CD4-positive, alpha-beta memory T cell (primary cell): ENCODE results near the gene ACSL5. TPM values are rescaled to one million over a fixed set of nuclear protein-coding genes. Genes with fewer than 3 reads are reported as not detected.
A peak's percentile ranks its signal among the peaks of the same experiment; 100 is the strongest.
"Not testable (repeated sequence)": the region's sequence is repeated elsewhere in the genome, so short reads cannot be mapped to it uniquely, and the experiment has no call there.

Experiments used
- CTCF ChIA-PET: fragments of 350-600 bp; sonication (Branson Sonifier 250); formaldehyde crosslinking; loops from one replicate; lab custom pipeline; 2021; ENCODE audit warnings: inconsistent platforms; ENCODE audit not compliant: partially characterized antibody; lab: Charles Lee
- POLR2A ChIA-PET: fragments of 350-600 bp; sonication (Branson Sonifier 250); formaldehyde crosslinking; loops from one replicate; lab custom pipeline; 2021; ENCODE audit not compliant: partially characterized antibody; lab: Charles Lee
- DNase-seq, 5 donors: peaks; one replicate each; pipeline versions ENCODE4 v3.0.0 to v3.0.0-alpha.2; 2020 to 2022; ENCODE audit warnings: mixed read lengths in 1 of 5
- H3K27ac ChIP-seq: one replicate; pipeline ENCODE4 v1.7.0; 2013; ENCODE audit warnings: low read depth, low read length
- H3K27me3 ChIP-seq: 2 replicates; pipeline ENCODE4 v1.7.0; 2013; ENCODE audit warnings: mild to moderate bottlenecking, low read length, moderate library complexity; ENCODE audit not compliant: insufficient read depth
- H3K36me3 ChIP-seq: 2 replicates; pipeline ENCODE4 v1.7.0; 2013; ENCODE audit warnings: mild to moderate bottlenecking, low read length, moderate library complexity; ENCODE audit not compliant: insufficient read depth
- H3K4me1 ChIP-seq: 2 replicates; pipeline ENCODE4 v1.7.0; 2013; ENCODE audit warnings: mild to moderate bottlenecking, low read length, moderate library complexity; ENCODE audit not compliant: insufficient read depth
- H3K4me3 ChIP-seq, 2 donors: one replicate each; pipeline ENCODE4 v1.7.0; 2013; ENCODE audit warnings: low read length in 2 of 2, mild to moderate bottlenecking in 1 of 2
- H3K9me3 ChIP-seq, 2 donors: one replicate each; pipeline ENCODE4 v1.7.0; 2013; ENCODE audit warnings: low read length in 2 of 2, control low read depth in 1 of 2; ENCODE audit not compliant: control insufficient read depth in 1 of 2
- H3K27ac Mint-ChIP-seq, 7 donors: one replicate each; pipeline ENCODE4 v1.8.0; 2020 to 2021; ENCODE audit warnings: mixed read lengths in 7 of 7, mild to moderate bottlenecking in 6 of 7, inconsistent platforms in 3 of 7, moderate library complexity in 3 of 7
- H3K27me3 Mint-ChIP-seq, 2 donors: one replicate each; pipeline ENCODE4 v1.8.0; 2020 to 2021; ENCODE audit warnings: mixed read lengths in 2 of 2
- H3K36me3 Mint-ChIP-seq, 2 donors: one replicate each; pipeline ENCODE4 v1.8.0; 2020 to 2021; ENCODE audit warnings: mixed read lengths in 2 of 2, inconsistent platforms in 1 of 2, mild to moderate bottlenecking in 1 of 2
- H3K4me1 Mint-ChIP-seq, 4 donors: one replicate each; pipeline ENCODE4 v1.8.0; 2020 to 2021; ENCODE audit warnings: mixed read lengths in 4 of 4, mild to moderate bottlenecking in 1 of 4
- H3K4me3 Mint-ChIP-seq, 8 donors: one replicate each; pipeline ENCODE4 v1.8.0; 2020 to 2021; ENCODE audit warnings: mixed read lengths in 8 of 8, mild to moderate bottlenecking in 7 of 8, moderate library complexity in 6 of 8, inconsistent platforms in 3 of 8
- H3K9me3 Mint-ChIP-seq, 8 donors: one replicate each; pipeline ENCODE4 v1.8.0; 2020 to 2021; ENCODE audit warnings: mixed read lengths in 8 of 8, mild to moderate bottlenecking in 5 of 8, inconsistent platforms in 3 of 8, moderate library complexity in 1 of 8
- intact Hi-C: fragments of 100-400 bp; cut with micrococcal nuclease; formaldehyde crosslinking; loops from one replicate; pipeline ENCODE4 v1.15.1; 2023
- polyA plus RNA-seq, 2 donors: library from polyadenylated mRNA; unstranded; fragments of 300-500 nt; fragmentation: Illumina TruSeq; gene quantifications; one replicate each; pipeline ENCODE4 v1.2.3, GENCODE V29; 2021
- total RNA-seq, 2 experiments: library from RNA; stranded (reverse); gene quantifications; one replicate each; pipeline ENCODE4 v1.2.3, GENCODE V29; 2021

ACSL5 gene
- total and polyA plus RNA-seq, 4 experiments from 2014 or later, result 51.8 to 83.8 (median 58.0) TPM

GRCh38 chr10:112454910-112455779, 81.2 kb downstream of the ACSL5 start:
- H3K9me3 ChIP-seq, result no peaks in the 10 kb centered on the region
- H3K4me1 Mint-ChIP-seq, result peaks cover 15 to 29% (median 23%) of the 10 kb centered on the region in 4 donors
- POLR2A ChIA-PET, result interaction anchor here (0.6 kb wide), 1 partner anchor 450 kb away, joined by 3 read pairs; no protein-coding TSS in a partner anchor
- H3K9me3 Mint-ChIP-seq, result no peaks in the 10 kb centered on the region
- peaks cover 2 to 11% of the 10 kb centered on the region in 2 donors for H3K36me3 Mint-ChIP-seq
- no peaks in the 10 kb centered on the region for H3K4me1 ChIP-seq
- intact Hi-C loops, result no loop called here
- H3K36me3 ChIP-seq, result no peaks in the 10 kb centered on the region
- H3K4me3 ChIP-seq, result no peak overlapping the region
- no peaks in the 10 kb centered on the region for H3K27me3 ChIP-seq
- no peak for DNase-seq
- no peaks in the 10 kb centered on the region for H3K27me3 Mint-ChIP-seq
- no peak overlapping the region for H3K4me3 Mint-ChIP-seq
- no peak overlapping the region for H3K27ac Mint-ChIP-seq
- CTCF ChIA-PET, result interaction anchor here (0.7 to 0.8 kb wide), 2 partner anchors 17 kb away, joined by 3 read pairs; no protein-coding TSS in a partner anchor
- no peak overlapping the region for H3K27ac ChIP-seq

GRCh38 chr10:112456533-112456932, 82.6 kb downstream of the ACSL5 start:
- no peak overlapping the region for H3K27ac ChIP-seq
- Mint-ChIP-seq H3K36me3 (peaks cover 6 to 8% of the 10 kb centered on the region in 2 donors), H3K27me3 (no peaks in the 10 kb centered on the region), H3K4me1 (peaks cover 10 to 25% (median 18%) of the 10 kb centered on the region in 4 donors), H3K9me3 (no peaks in the 10 kb centered on the region), H3K4me3 (no peak overlapping the region), H3K27ac (no peak overlapping the region)
- H3K4me3 ChIP-seq, result no peak overlapping the region
- ChIA-PET CTCF (interaction anchor here (0.5 to 1.0 kb wide), 3 partner anchors 16 to 1735 kb away, joined by 3 to 5 read pairs (median 3); no protein-coding TSS in a partner anchor), POLR2A (interaction anchor here (0.8 kb wide), 1 partner anchor 9 kb away, joined by 3 read pairs; the partner anchor contains the start of genes VTI1A and ZDHHC6)
- peaks cover 5% of the 10 kb centered on the region for H3K36me3 ChIP-seq
- intact Hi-C loops, result no loop called here
- H3K9me3 ChIP-seq, result no peaks in the 10 kb centered on the region
- H3K27me3 ChIP-seq, result no peaks in the 10 kb centered on the region
- DNase-seq, result no peak
- no peaks in the 10 kb centered on the region for H3K4me1 ChIP-seq

- DNase-seq, result no peak
- CTCF ChIA-PET, result interaction anchor here (1.0 to 3.7 kb wide), 4 partner anchors 11 to 146 kb away, joined by 3 to 18 read pairs (median 4); no protein-coding TSS in a partner anchor
- Mint-ChIP-seq H3K4me1 (peaks cover 8 to 23% (median 14%) of the 10 kb centered on the region in 4 donors), H3K9me3 (no peaks in the 10 kb centered on the region), H3K27ac (no peak overlapping the region), H3K4me3 (no peak overlapping the region), H3K36me3 (peaks cover 22 to 35% of the 10 kb centered on the region in 2 donors), H3K27me3 (no peaks in the 10 kb centered on the region)
- Histone ChIP-seq H3K9me3 (no peaks in the 10 kb centered on the region), H3K36me3 (peaks cover 18% of the 10 kb centered on the region), H3K27me3 (no peaks in the 10 kb centered on the region), H3K4me1 (no peaks in the 10 kb centered on the region), H3K4me3 (no peak overlapping the region), H3K27ac (no peak overlapping the region)
- POLR2A ChIA-PET, result no interaction called here
- intact Hi-C loops, result no loop called here
These were observed 86.5 kb downstream of the ACSL5 start for GRCh38 chr10:112460366-112460765.

DNA sequence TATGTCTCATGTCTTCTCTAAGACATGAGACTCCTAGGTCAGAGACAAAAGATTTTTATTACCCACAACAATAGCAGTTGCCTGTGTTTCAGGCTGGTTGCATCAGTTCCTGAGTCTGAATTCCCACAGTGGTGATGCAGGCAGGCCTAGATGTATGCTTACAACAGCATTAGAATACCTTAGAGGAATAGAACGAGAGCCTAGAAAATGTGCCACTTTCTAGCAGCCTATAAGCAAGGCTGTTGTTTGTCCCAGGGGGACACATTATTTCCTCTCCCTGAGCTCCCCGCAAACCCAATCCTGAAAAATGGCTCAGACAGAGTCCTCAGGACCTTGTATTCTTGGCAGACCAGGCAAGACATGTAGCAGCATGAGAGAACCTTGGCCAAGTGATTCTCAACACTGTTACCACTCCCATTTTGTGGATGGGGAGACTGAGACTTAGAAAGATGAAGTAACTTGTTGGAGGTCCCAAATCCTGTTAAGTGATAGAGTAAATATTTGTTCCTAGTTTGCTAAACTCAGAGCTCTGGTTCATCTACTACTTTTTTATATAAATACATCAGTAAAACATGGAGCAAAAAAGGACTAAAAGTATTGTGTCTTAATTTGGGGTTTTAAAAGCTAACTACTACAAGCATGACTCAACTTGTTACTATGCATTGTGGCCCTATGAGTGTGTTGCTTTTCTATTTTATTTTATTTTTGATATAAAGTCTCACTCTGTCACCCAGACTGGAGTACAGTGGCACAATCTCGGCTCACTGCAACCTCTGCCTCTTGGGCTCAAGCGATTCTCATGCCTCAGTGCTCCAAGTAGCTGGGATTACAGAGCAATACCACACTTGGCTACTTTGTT, 87.3 kb downstream of the ACSL5 start:
- Mint-ChIP-seq H3K9me3 (no peaks in the 10 kb centered on the region), H3K4me1 (peaks cover 5 to 23% (median 12%) of the 10 kb centered on the region in 4 donors), H3K36me3 (peaks cover 25 to 42% of the 10 kb centered on the region in 2 donors), H3K4me3 (no peak overlapping the region), H3K27me3 (no peaks in the 10 kb centered on the region), H3K27ac (peak overlapping the region in 3 of 7 donors; percentile 12 to 60 (median 29))
- Histone ChIP-seq H3K27ac (no peak overlapping the region), H3K4me1 (no peaks in the 10 kb centered on the region), H3K9me3 (no peaks in the 10 kb centered on the region), H3K36me3 (peaks cover 24% of the 10 kb centered on the region), H3K4me3 (no peak overlapping the region), H3K27me3 (no peaks in the 10 kb centered on the region)
- ChIA-PET CTCF (interaction anchor here (1.0 to 3.7 kb wide), 3 partner anchors 10 to 147 kb away, joined by 3 to 18 read pairs (median 4); no protein-coding TSS in a partner anchor), POLR2A (no interaction called here)
- intact Hi-C loops, result no loop called here
- no peak for DNase-seq

DNA sequence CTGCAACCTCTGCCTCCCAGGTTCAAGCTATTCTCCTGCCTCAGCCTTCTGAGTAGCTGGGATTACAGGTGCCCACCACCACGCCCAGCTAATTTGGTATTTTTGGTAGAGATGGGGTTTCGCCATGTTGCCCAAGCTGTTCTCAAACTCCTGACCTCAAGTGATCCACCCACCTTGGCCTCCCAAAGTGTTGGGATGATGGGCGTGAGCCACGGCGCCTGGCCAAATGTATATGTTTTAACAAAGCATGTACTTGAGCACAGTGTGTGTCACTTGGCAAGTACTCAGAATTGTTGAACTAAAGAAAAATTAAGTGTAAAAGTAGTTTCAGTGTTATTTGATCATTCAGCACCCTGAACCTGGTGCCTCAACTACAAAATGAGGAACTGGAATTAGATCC, 90.2 kb downstream of the ACSL5 start:
- H3K27ac Mint-ChIP-seq, H3K27me3 ChIP-seq, H3K4me3 Mint-ChIP-seq, H3K27ac ChIP-seq, H3K27me3 Mint-ChIP-seq, intact Hi-C loops, H3K9me3 Mint-ChIP-seq, DNase-seq, H3K4me1 ChIP-seq, H3K4me3 ChIP-seq, H3K9me3 ChIP-seq: not testable (repeated sequence)
- Mint-ChIP-seq H3K36me3 (peaks cover 32 to 50% of the 10 kb centered on the region in 2 donors), H3K4me1 (peaks cover 0 to 18% (median 1%) of the 10 kb centered on the region in 4 donors)
- POLR2A ChIA-PET, result interaction anchor here (1.4 kb wide), 1 partner anchor 17 kb away, joined by 3 read pairs; the partner anchor contains the start of gene VTI1A
- H3K36me3 ChIP-seq, result peaks cover 36% of the 10 kb centered on the region
- CTCF ChIA-PET, result interaction anchor here (1.0 to 2.3 kb wide), 4 partner anchors 8 to 26 kb away, joined by 3 to 7 read pairs (median 6); no protein-coding TSS in a partner anchor

GRCh38 chr10:112465299-112465883, 91.5 kb downstream of the ACSL5 start:
- Histone ChIP-seq H3K27ac (no peak overlapping the region), H3K4me3 (no peak overlapping the region), H3K9me3 (no peaks in the 10 kb centered on the region), H3K36me3 (peaks cover 36% of the 10 kb centered on the region), H3K27me3 (no peaks in the 10 kb centered on the region), H3K4me1 (no peaks in the 10 kb centered on the region)
- no peak overlapping the region for H3K27ac Mint-ChIP-seq
- CTCF ChIA-PET, result interaction anchor here (1.3 to 2.0 kb wide), 2 partner anchors 8 to 11 kb away, joined by 5 to 6 read pairs; no protein-coding TSS in a partner anchor
- intact Hi-C loops, result no loop called here
- no peak for DNase-seq
- H3K27me3 Mint-ChIP-seq, result no peaks in the 10 kb centered on the region
- H3K4me3 Mint-ChIP-seq, result no peak overlapping the region
- POLR2A ChIA-PET, result no interaction called here
- no peaks in the 10 kb centered on the region for H3K9me3 Mint-ChIP-seq
- H3K4me1 Mint-ChIP-seq, result peaks cover 0 to 15% (median 2%) of the 10 kb centered on the region in 4 donors
- H3K36me3 Mint-ChIP-seq, result peaks cover 26 to 54% of the 10 kb centered on the region in 2 donors
